Astrocyte (in vitro differentiated cells and primary cell): ENCODE measurements around the gene CD209. TPM values are rescaled to one million over a fixed set of nuclear protein-coding genes. Genes with fewer than 3 reads are reported as not detected.

Source experiments
- DNase-seq: peaks from one replicate; pipeline ENCODE4 v3.0.0-alpha.2; 2010; ENCODE audit warnings: low read depth
- FAIRE-seq: peaks from 2 replicates; lab custom pipeline; 2011; peaks lifted over from hg19 to GRCh38; lab: Jason Lieb, UNC
- H2AFZ ChIP-seq: 2 replicates; pipeline ENCODE4 v1.6.0; 2012; ENCODE audit warnings: low read depth, low read length, inconsistent platforms
- H3K27ac ChIP-seq: 2 replicates; pipeline ENCODE4 v1.5.1; 2011; ENCODE audit warnings: low read depth, low read length, inconsistent platforms
- H3K27me3 ChIP-seq: 2 replicates; pipeline ENCODE4 v1.6.0; 2011; ENCODE audit warnings: low read length, inconsistent platforms; ENCODE audit not compliant: insufficient read depth
- H3K36me3 ChIP-seq: 2 replicates; pipeline ENCODE4 v1.5.1; 2011; ENCODE audit warnings: low read length, inconsistent platforms; ENCODE audit not compliant: insufficient read depth
- H3K4me1 ChIP-seq: 2 replicates; pipeline ENCODE4 v1.5.1; 2011; ENCODE audit warnings: low read length, inconsistent platforms; ENCODE audit not compliant: insufficient read depth
- H3K4me2 ChIP-seq: 2 replicates; pipeline ENCODE4 v1.6.0; 2012; ENCODE audit warnings: low read length, inconsistent platforms
- H3K4me3 ChIP-seq: 2 replicates; pipeline ENCODE4 v1.5.1; 2011; ENCODE audit warnings: low read depth, mild to moderate bottlenecking, low read length, inconsistent platforms; ENCODE audit not compliant: insufficient read depth
- H3K79me2 ChIP-seq: 2 replicates; pipeline ENCODE4 v1.6.0; 2012; ENCODE audit warnings: mild to moderate bottlenecking, low read length, inconsistent platforms; ENCODE audit not compliant: insufficient read depth
- H3K9ac ChIP-seq: 2 replicates; pipeline ENCODE4 v1.6.0; 2012; ENCODE audit warnings: mild to moderate bottlenecking, low read length, inconsistent platforms
- H3K9me3 ChIP-seq: 2 replicates; pipeline ENCODE4 v1.5.1; 2012; ENCODE audit warnings: low read depth, mild to moderate bottlenecking, low read length, inconsistent platforms; ENCODE audit not compliant: insufficient read depth
- H4K20me1 ChIP-seq: 2 replicates; pipeline ENCODE4 v1.6.0; 2012; ENCODE audit warnings: low read length, inconsistent platforms; ENCODE audit not compliant: insufficient read depth
- H3K27ac Mint-ChIP-seq: one replicate; pipeline ENCODE4 v1.8.0; 2021; ENCODE audit warnings: mild to moderate bottlenecking, mixed read lengths; ENCODE audit not compliant: unreplicated experiment
- H3K27me3 Mint-ChIP-seq: one replicate; pipeline ENCODE4 v1.8.0; 2021; ENCODE audit warnings: low read depth, mixed read lengths; ENCODE audit not compliant: unreplicated experiment
- H3K36me3 Mint-ChIP-seq: one replicate; pipeline ENCODE4 v1.8.0; 2021; ENCODE audit warnings: low read depth, mixed read lengths; ENCODE audit not compliant: unreplicated experiment
- H3K4me1 Mint-ChIP-seq: one replicate; pipeline ENCODE4 v1.8.0; 2021; ENCODE audit warnings: low read depth, mixed read lengths; ENCODE audit not compliant: unreplicated experiment
- H3K4me3 Mint-ChIP-seq: one replicate; pipeline ENCODE4 v1.8.0; 2021; ENCODE audit warnings: mild to moderate bottlenecking, moderate library complexity, mixed read lengths; ENCODE audit not compliant: unreplicated experiment
- H3K9me3 Mint-ChIP-seq: one replicate; pipeline ENCODE4 v1.8.0; 2021; ENCODE audit warnings: mild to moderate bottlenecking, mixed read lengths; ENCODE audit not compliant: unreplicated experiment
- CTCF ChIP-seq: IDR thresholded peaks from 2 replicates; pipeline ENCODE4 v1.5.1; 2011; ENCODE audit warnings: low read depth, mild to moderate bottlenecking, inconsistent platforms, low read length, moderate library complexity; ENCODE audit not compliant: insufficient read depth
- EZH2 ChIP-seq: IDR thresholded peaks from 2 replicates; pipeline ENCODE4 v1.6.1; 2012; ENCODE audit warnings: mild to moderate bottlenecking, low read length, inconsistent platforms; ENCODE audit not compliant: insufficient read depth
- total RNA-seq: library from RNA; stranded (reverse); gene quantifications from 2 replicates; pipeline ENCODE4 v1.2.1, GENCODE V29; 2021

The CD209 gene
- total RNA-seq, 1 donor from 2014 or later, result not detected

- H3K27me3 Mint-ChIP-seq, result peaks cover 61% of the 10 kb centered on the region
- Histone ChIP-seq H3K4me3 (no peak overlapping the region), H3K27me3 (peaks cover 21% of the 10 kb centered on the region), H3K4me1 (no peaks in the 10 kb centered on the region), H3K36me3 (no peaks in the 10 kb centered on the region), H3K9me3 (no peaks in the 10 kb centered on the region), H3K79me2 (no peaks in the 10 kb centered on the region), H2AFZ (no peak overlapping the region), H3K9ac (no peak overlapping the region), H3K4me2 (no peak overlapping the region), H4K20me1 (no peaks in the 10 kb centered on the region), H3K27ac (no peak overlapping the region)
- DNase-seq (no peak), FAIRE-seq (no peak)
- no peak overlapping the region for H3K27ac Mint-ChIP-seq
- H3K4me3 Mint-ChIP-seq, result no peak overlapping the region
- H3K9me3 Mint-ChIP-seq, result peaks cover 2% of the 10 kb centered on the region
- no peaks in the 10 kb centered on the region for H3K36me3 Mint-ChIP-seq
- no peak for TF ChIP-seq CTCF
- no peak for TF ChIP-seq EZH2
- H3K4me1 Mint-ChIP-seq, result peaks cover 5% of the 10 kb centered on the region
Observed at GRCh38 chr19:7784856-7785255, 37.5 kb upstream of the CD209 start.

- no peak overlapping the region for H3K27ac Mint-ChIP-seq
- DNase-seq, result no peak
Observed at GRCh38 chr19:7783991-7784423, 36.7 kb upstream of the CD209 start.

More at GRCh38 chr19:7783991-7784423, 36.7 kb upstream of the CD209 start:
- no peaks in the 10 kb centered on the region for H3K4me1 ChIP-seq
- H3K27ac ChIP-seq, result no peak overlapping the region
- no peak overlapping the region for H3K9ac ChIP-seq
- no peaks in the 10 kb centered on the region for H3K36me3 Mint-ChIP-seq
- H3K4me2 ChIP-seq, result no peak overlapping the region
- no peak overlapping the region for H2AFZ ChIP-seq
- H3K27me3 ChIP-seq, result peaks cover 19% of the 10 kb centered on the region
- no peak overlapping the region for H3K4me3 ChIP-seq
- H3K4me1 Mint-ChIP-seq, result peaks cover 4% of the 10 kb centered on the region
- H4K20me1 ChIP-seq, result no peaks in the 10 kb centered on the region
- H3K36me3 ChIP-seq, result no peaks in the 10 kb centered on the region
- no peak for FAIRE-seq
- no peaks in the 10 kb centered on the region for H3K9me3 ChIP-seq
- peaks cover 59% of the 10 kb centered on the region for H3K27me3 Mint-ChIP-seq
- peak overlapping the region; percentile 51 for H3K4me3 Mint-ChIP-seq
- TF ChIP-seq CTCF, result no peak
- no peak for TF ChIP-seq EZH2
- H3K79me2 ChIP-seq, result no peaks in the 10 kb centered on the region
- H3K9me3 Mint-ChIP-seq, result peaks cover 2% of the 10 kb centered on the region
